ENCODE results near the gene MLST8. TPM values are rescaled to one million over a fixed set of nuclear protein-coding genes. Genes with fewer than 3 reads are reported as not detected.
A peak's percentile ranks its signal among the peaks of the same experiment; 100 is the strongest.

MLST8 gene
- total RNA-seq, 1 donor from 2014 or later: 23.7 TPM

DNA sequence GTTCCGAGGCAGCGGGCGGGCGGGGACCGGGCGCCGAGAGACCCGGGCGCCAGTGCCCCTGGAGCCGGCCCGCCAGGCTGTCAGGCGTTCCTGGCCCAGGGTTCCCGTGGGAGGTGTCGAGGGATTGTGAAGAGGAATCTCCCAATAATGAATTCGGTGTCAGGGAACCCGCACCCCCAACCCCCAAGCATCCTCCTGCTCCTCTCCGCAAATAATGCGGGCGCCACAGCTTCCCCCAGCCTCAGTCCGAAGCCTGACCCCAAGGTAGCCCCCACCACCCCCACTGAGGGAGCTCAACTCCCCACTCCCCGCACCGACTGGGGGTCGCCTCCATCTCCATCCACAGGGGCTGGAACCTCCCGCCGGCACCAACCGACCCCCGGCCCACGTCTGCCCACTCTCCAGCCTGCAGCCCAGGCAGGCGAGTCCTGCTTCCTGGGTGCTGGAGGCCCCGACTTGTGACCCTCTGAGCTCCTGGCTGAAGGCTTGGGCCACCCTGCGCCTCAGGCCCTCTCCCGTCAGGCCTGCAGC, 8.2 kb upstream of the MLST8 start:
- Histone ChIP-seq H3K4me3 (peak overlapping the region in 1 of 2 donors; percentile 52), H3K27ac (no peak overlapping the region), H3K4me1 (peaks cover 5 to 11% of the 10 kb centered on the region in 2 donors), H3K36me3 (no peaks in the 10 kb centered on the region), H3K9me3 (no peaks in the 10 kb centered on the region), H3K27me3 (peaks cover 23% of the 10 kb centered on the region)
- DNase-seq (ENCODE audit: low spot score in 2 of 2): no peak
- TF ChIP-seq, protein P1, sequence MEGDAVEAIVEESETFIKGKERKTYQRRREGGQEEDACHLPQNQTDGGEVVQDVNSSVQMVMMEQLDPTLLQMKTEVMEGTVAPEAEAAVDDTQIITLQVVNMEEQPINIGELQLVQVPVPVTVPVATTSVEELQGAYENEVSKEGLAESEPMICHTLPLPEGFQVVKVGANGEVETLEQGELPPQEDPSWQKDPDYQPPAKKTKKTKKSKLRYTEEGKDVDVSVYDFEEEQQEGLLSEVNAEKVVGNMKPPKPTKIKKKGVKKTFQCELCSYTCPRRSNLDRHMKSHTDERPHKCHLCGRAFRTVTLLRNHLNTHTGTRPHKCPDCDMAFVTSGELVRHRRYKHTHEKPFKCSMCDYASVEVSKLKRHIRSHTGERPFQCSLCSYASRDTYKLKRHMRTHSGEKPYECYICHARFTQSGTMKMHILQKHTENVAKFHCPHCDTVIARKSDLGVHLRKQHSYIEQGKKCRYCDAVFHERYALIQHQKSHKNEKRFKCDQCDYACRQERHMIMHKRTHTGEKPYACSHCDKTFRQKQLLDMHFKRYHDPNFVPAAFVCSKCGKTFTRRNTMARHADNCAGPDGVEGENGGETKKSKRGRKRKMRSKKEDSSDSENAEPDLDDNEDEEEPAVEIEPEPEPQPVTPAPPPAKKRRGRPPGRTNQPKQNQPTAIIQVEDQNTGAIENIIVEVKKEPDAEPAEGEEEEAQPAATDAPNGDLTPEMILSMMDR (IDR thresholded peaks at IDR 0.05): no peak
- intact Hi-C loops (cut with DNase I): no loop called here

DNA sequence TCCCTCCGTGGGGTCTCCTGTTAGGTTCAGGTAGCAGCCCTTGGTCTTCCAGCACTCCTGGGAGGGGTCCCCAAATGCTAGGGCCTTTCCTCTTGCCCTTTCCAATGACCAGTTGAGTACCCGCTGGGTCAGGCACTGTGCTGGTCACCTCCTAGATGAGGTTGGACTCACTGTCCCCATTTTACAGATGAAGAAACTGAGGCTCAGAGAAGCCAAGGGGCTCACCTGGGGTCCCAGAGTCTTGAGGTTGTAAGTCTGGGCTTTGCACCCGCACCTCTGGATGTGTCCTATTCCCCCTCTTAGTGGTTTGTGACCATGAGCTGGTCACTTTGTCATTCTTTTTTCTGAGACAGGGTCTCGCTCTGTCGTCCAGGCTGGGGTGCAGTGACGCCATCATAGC, 7.5 kb upstream of the MLST8 start:
- intact Hi-C loops (cut with DNase I): no loop called here
- TF ChIP-seq, protein P1 (IDR thresholded peaks at IDR 0.05): no peak

DNA sequence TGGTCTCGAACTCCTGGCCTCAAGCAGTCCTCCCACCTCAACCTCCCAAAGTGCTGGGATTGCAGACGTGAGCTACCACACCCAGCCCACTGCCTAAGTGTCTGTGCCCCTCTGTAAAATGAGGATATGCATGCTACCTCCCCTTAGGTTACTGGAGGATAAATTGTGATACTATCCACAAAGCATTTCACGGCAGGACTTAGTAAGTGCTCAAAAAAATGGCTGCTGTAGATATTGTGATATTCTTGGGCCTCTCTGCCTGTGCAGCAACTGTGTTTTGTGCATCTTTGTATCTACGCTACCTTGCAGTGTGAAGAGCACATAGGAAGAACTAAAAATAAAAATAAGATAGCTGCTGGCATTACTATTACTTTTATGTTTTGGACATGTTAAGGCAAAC, 7.0 kb upstream of the MLST8 start:
- H3K4me1 ChIP-seq: peaks cover 5 to 11% of the 10 kb centered on the region in 2 donors
- no peaks in the 10 kb centered on the region for H3K9me3 ChIP-seq
- intact Hi-C loops (cut with DNase I): no loop called here
- H3K4me3 ChIP-seq: no peak overlapping the region
- no peaks in the 10 kb centered on the region for H3K36me3 ChIP-seq
- H3K27me3 ChIP-seq: peaks cover 23% of the 10 kb centered on the region
- TF ChIP-seq, protein P1 (IDR thresholded peaks at IDR 0.05): no peak
- no peak overlapping the region for H3K27ac ChIP-seq
- no peak for DNase-seq (ENCODE audit: low spot score in 2 of 2)

More for the DNA sequence above, 7.5 kb upstream of the MLST8 start:
- no peak overlapping the region for H3K4me3 ChIP-seq
- peaks cover 5 to 11% of the 10 kb centered on the region in 2 donors for H3K4me1 ChIP-seq
- peaks cover 23% of the 10 kb centered on the region for H3K27me3 ChIP-seq
- no peaks in the 10 kb centered on the region for H3K36me3 ChIP-seq
- H3K27ac ChIP-seq: no peak overlapping the region
- H3K9me3 ChIP-seq: no peaks in the 10 kb centered on the region
- DNase-seq (ENCODE audit: low spot score in 2 of 2): no peak

DNA sequence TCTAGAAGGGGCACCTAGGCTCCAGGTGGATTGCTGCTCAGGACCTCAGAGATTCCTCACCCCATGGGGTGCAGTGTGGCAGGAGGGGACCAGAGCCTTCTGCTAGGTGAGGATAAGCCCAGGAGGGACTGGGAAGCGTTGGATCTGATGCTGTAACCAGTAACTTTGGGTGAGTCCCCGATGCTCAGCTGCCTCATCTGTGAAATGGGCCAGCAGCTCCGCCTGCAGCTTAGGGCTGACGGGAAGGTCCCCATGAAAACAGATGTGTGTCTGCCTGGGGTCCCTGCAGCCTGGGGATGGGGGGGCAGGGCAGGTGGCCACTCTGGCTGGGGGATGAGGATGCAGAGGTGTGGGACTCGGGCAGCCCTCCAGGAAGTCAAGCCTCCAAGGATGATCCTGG, 6.2 kb upstream of the MLST8 start:
- no peak for DNase-seq (ENCODE audit: low spot score in 2 of 2)
- Histone ChIP-seq H3K36me3 (no peaks in the 10 kb centered on the region), H3K4me1 (peaks cover 5 to 11% of the 10 kb centered on the region in 2 donors), H3K27me3 (peaks cover 23% of the 10 kb centered on the region), H3K9me3 (no peaks in the 10 kb centered on the region), H3K27ac (no peak overlapping the region), H3K4me3 (no peak overlapping the region)
- intact Hi-C loops (cut with DNase I): no loop called here
- TF ChIP-seq, protein P1 (IDR thresholded peaks at IDR 0.05): no peak

DNA sequence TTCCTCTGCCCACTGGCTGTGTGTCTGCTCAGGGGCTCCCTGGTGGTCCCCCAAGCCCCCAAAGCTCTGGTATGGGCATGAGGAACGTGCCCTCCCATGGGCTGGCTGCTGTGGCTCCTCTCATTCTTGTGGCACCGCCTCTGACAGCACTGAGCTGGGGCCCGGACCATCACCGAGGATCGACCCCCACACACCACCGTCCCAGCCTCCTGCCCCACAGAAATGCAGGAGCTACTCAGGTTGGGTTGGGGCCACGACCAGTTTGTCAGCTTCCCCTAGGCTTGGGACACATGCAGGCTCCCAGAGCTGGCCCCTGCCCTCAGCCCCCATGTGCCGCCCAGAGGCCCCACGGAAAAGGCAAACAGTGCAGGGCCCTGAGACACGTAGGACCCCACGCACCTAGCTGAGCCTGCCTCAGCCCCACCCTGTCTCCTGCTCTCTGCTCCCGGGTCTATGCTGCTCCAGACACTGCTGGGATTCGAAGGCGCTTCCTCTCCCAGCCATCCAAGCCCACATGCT, 5.6 kb upstream of the MLST8 start:
- Histone ChIP-seq H3K27ac (no peak overlapping the region), H3K4me3 (no peak overlapping the region), H3K36me3 (no peaks in the 10 kb centered on the region), H3K27me3 (peaks cover 21% of the 10 kb centered on the region), H3K4me1 (peaks cover 5 to 12% of the 10 kb centered on the region in 2 donors), H3K9me3 (no peaks in the 10 kb centered on the region)
- DNase-seq (ENCODE audit: low spot score in 2 of 2): no peak
- TF ChIP-seq, protein P1 (IDR thresholded peaks at IDR 0.05): no peak
- intact Hi-C loops (cut with DNase I): no loop called here
